ENCODE measurements around the gene SLC8A2.
"Not testable (repeated sequence)": the region's sequence is repeated elsewhere in the genome, so short reads cannot be mapped to it uniquely, and the experiment has no call there.

SLC8A2 gene

DNA sequence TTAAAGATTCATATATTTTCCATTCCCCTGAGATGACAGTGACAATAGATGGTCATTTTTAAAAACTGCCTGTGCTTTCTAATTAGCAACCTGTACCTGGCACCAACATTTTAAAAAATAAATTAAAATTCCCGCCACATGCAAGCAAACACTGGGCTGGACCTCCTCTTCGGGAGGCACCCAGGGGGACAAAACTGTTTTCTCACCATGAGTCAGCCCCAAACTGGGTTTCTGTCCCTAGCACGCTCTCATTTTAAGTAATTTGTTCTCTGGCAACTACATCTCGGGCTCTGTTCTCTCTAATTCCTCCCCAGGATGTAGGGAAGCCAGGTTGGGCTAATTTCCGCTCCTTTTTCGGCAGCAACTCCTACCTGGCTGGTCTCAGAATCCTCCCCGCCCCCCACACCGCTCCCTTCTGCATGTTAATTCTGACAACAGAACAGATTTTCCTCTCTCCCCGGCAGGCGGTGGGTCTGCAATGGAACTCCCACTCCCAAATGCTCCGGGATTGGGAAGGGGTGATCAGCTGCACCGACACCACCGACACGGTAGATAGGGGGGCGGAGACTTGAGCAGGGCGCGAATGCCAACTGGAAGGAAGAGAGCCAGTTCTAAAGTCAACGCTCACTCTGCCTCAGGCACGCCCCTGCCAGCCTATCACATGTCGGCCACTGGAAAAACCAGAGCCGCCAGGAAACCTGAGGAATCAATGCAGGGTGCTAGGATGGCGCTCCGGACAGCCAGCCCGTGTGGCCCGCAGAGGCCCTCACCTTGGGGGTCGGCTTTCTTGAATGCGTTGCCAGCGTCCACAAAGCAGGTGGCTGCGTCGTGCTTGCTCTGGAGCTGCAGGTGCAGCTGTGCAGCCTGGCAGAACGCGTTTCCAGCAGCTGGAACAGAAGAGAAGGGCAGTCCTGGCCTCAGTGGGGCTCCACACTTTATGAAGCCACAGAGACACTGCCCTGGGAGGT lies 28.5 kb upstream of the SLC8A2 start:
- no peak for DNase-seq

DNA sequence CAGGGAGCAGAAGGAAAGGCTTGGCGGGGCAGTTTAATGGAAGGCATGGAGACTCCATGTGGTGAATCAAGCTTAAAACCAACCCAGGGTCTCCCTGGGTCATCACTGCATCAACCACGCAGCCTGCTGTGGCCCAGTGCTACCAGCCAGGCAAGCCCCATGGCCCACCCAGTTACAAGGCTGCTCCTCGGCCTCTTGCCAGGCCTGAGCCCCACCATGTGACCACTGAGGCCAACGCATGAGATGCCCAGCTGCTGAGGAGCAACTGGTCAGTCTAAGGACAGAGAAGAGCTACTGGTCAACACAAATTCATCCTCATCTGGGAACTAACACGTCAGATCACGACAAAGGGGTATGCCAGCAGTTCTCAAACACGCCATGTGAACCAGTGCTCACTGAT lies 27.7 kb upstream of the SLC8A2 start:
- DNase-seq: no peak

DNA sequence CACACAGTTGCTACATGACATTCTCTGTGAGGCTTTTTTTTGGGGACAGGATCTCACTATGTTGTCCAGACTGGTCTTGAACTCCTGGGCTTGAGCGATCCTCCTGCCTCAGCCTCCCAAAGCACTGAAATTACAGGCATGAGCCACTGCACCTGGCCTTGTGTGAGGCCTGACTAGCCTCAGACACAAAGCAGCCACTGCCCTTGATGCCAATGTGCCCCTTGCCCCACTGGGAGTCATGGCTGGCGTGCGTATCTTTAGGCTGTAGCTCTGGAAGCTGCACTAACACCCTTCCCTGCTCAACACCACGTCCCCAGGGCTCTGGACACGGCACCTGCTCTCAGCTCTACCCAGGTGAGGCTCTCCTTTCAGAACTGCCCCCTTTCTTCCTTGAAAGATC lies 26.9 kb upstream of the SLC8A2 start:
- no peak for DNase-seq

DNA sequence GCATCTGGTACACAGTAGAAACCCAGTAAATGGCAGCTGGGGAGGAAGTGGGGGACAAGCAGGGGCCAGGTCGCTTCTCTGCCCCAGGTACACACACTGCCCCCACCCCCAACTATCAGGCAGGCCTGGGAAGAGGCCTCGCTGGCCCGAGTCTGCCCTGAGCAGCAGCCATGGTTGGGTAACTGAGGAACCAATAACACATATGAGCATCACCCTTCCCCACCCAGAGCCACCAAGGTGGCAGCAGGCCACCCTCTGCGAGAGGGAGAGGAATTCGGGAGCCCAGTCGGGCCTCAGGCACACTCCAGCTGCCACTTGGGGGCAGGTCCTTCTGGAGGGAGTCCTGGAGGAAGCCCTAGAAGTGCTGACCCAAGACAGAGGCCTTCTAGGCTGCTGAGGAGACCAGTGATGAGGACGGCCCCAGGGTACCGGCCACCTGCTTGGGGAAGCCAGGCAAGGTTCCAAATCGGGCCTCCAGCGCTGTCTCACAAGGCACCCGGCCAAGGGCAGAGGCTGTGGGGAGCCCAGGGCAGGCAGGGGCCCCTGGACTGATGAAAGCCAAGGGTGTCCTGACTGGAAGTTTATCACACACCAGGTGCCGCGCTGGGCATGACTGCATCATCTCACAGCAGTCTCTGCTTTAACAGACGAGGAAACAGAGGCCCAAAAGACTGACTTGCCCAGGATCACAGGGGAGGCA lies 26.3 kb upstream of the SLC8A2 start:
- DNase-seq: no peak

DNA sequence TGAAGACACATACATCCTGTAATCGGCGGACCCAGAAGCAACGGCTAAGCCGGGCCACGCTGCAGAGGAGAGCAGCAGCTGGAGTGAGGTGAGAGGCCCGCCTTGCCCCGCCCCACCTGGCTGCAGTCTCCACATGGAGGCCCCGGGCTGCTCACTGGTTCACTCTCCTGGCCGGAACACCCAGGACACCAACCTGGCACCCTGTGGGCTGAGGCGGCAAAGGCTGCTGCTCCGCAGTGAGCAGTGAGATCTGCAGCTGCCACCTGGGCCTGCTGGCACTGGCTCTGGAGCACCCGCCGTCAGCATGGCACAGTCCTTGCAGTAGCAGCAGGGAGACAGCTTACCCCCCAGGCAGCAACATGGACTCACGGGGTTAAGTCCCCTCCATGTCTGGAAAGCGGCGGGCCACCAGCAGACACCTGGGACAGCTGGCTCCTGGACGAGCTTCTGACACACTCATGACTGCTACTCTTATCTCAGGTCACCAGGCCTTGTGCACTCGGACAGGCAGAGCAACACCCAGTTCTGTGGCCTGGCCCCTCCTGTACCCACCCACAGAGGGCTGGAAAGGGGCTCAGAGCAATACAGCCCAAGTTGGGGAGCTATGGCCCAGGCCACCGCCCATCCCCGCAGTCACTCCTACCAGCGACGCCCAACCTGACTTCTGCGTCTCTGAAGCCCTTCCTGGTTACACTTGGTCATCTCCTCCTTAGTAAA lies 25.5 kb upstream of the SLC8A2 start:
- DNase-seq: no peak

DNA sequence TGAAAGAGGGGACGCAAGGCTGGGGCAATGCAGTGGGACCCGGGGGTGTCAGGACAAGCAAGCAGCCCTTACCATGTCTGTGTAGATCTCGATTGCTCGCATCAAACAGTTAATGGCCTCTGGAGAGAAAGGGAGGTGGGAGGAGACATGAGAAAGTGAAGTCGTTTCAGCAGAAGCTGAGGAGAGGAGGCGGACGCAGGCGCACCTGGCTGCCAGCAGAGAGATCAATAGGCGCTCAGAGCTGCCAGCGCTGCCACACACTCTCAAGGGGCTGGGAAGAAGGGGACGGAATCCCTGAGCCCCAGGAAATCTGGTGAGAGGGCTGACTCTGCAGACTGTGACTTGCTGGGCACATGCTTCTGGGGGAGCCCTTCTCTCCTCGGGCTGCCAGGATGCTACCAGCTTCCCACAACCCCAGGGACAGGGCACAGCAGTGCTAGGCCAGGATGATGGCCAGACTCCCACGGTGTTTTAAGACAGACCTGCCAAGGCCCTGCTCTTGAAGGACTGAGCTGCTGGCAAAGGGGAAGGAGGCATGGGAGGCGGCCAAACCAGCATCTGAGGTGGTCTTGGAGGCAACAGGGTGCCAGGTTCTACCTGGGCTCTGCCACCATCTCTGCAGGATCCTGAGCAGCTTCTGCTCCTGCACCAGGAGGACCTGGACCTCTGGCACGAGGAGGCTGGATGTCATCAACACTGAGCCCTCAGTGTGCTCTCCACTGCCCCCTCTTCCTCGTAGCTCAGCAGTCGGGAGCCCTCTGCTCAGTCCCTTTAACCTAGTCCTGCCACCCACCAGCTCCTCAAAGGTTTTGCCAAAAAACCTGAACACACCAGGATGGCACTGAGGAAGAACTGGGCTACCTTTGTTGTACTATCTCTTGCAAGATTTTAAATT lies 24.0 kb upstream of the SLC8A2 start:
- no peak for DNase-seq

DNA sequence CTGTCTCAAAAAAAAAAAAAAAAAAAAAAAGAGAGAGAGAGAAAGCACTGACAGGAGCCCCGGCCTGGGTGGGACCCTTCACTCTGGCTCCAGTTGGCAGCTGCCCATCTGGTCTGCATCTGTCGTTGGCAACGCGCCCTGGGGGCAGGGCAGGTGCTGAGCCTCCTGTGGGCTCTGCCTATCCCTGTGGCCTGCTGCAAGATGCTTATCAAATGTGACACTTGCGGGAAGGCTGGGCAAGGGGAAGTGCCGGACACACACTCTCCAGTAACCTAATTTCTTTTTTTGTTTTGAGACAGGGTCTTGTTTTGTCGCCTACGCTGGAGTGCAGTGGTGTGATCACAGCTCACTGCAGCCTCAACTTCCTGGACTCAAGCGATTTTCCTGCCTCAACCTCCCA lies 23.0 kb upstream of the SLC8A2 start:
- no peak for DNase-seq

DNA sequence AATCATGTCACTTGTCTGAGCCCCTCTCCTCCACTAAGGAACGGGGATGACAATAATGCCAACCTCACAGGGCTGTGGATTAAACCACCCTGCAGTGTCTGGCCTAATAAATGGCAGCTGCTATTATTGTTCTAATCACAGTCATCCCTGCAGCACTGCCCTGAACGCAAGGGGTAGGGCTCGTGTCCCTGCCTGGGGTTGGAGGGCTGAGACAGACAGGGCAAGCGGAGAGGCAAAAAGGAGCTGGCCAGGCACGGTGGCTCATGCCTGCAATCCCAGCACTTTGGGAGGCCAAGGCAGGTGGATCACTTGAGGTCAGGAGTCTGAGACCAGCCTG lies 22.5 kb upstream of the SLC8A2 start:
- no peak for DNase-seq

DNA sequence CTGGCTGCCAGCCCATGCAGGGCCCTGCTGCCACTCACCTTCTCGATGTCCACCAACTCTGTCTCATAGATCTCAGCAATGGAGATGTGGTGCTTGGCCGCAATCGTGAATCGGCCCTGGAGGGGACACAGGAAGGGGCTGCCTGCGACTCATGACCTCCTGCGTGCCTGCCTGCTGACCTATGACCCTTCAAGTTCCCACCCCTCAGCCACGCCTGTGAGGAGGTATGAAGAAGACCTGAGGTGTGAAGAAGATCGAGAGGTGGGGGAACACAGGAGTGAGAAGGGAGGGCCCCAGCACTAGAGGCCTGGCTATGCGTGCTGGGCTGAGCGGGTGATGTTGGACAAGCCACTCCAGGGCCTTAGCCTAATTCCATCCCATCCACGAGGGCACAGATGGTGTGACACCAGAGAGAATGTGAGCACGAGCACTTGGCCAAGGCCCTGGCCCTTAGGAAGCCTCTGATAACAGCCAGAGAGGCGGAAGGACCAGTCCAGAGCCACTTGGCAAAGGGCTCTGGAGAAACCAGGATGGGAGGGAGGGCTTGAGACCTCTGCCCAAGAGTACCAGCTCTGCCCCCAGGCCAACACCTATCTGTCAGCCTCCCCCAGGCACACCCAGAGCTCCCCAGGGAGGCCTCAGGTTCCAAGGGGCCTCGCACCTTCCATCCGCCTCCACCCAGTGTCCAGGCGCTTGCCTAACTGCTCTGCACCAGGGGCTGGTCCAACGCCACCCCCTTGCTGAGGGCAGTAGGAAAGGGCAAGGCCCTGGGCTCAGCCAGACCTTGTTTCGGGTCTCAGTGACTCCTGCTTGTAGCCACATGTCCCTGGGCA lies 21.9 kb upstream of the SLC8A2 start:
- DNase-seq: no peak

DNA sequence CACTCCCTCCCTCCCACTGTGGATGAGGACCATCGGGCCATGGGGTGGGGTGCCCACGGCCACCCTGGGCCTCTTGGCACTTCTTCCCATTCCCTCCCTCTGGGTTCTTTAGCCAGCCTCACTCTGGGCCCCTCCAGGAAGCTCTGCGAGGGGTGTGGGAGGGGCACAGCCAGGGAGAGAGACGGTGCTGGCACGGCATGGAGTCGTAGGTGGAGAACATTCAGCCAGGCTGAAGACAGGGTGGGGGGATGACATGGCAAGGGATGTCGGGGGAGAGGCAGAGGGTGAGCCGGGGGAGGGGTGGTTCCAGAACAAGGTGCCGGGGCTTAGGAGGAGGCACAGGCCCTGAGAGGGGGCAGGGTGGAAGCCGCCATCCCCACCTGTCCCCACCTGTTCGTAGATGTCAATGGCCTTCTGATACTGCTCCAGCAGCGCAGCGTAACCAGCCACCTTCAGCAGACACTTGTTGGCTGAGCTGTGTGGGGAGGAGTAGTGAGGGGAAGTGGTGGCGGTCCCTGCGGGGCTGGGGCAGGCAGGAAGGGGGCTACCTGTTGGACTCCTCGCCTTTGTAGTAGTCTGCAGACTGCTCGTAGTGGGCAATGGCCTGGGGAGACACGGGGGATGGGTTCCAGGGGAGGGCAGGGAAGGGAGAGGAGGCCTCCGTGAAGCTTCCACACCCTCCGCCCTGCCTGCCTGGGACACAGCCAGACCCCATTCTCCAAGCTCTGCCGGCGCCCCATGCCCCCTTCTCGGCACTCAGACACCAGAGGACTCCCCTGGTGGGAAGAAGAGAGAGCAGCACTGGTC lies 21.1 kb upstream of the SLC8A2 start:
- DNase-seq: no peak

DNA sequence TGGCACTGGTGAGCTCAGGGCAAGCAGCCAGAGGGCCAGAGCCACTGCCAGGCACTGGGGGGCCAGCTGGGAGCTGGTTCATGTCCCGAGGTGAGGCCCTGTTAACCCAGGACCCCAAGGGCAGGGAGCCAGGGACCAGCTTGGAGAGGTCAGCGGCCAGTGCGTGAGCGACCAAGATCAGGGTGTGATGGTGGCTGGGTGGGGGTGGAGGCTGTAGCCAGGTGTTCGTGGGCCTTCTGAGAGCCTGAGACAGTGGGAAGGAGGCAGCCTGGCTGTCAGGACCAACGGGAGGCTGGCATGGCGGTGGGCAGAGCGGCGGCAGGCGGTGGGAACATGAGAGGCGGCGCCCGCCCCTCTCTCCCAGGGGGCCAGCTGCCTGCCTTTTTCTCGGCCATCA lies 20.4 kb upstream of the SLC8A2 start:
- DNase-seq: no peak

DNA sequence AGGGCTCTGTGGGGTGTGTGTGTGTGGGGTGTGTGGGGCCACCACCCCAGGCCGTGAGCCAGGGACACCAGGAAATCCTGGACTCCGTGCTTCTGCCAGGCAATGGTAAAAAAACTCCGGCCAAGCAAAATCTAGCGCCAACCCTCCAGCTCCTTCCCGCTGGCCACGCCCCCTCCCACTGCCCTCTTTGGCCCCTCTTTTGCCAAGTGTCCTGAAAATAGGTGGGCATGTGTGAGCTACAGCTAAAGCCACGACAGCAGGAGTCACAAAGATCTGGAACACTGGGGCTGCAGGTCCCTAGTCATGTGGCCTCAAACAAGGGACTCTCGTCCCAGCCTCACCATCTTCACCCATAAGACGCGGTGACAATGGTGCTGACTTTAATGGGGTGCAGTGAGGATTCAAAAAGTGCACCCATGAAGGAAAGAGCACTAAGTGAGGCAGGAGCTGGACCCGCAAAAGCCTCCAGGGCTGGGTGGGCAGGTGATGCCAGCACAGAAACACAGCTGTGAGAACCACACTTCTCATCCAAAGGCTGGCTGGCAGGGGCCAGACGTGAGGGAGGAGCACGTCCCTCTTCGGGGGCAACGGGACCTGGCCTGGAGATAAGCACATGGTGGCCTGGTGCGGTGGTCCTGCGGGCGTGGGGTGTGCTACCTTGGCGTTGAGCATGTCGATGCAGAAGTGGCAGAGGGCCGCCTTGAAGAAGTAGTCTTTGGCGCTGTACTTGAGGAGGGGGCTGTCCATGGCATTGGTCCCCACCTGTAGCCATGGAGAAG lies 19.9 kb upstream of the SLC8A2 start:
- no peak for DNase-seq

DNA sequence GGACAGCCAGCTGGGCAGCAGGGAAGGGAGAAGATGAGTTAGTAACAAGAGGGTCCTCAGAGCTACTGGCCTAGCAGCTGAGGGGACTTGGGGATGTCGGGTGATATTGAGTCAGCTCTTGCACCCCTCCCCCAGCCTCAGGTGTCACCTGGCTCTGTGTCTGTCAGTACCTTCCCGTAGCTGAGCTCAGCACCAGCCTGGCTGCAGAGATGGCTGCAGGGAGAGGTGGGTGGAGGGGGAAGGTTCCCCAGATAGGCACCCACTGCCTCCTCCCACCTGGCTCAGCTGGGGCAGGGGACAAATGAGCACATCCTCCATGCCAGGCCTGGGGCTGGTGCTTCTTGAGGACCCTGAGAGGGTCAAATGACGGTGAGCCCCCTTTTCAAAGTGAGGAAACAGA lies 19.2 kb upstream of the SLC8A2 start:
- DNase-seq: no peak

DNA sequence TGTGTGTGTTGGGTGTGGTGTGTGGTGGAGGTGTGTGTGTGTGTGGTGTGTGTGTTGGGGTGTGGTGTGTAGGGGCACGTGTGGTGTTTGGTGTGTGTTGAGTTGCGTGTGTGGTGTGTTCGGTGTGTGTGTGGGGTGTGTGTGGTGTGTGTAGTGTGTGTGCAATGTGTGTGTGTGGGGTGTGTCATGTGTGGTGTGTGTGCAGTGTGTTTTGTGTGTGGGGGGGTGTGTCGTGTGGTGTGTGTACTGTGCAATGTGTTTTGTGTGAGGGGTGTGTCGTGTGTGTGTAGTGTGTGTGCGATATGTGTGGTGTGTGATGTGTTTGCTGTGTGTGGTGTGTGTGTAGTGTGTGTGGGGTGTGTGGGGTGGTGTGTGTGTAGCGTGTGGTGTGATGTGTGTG lies 18.3 kb upstream of the SLC8A2 start:
- no peak for DNase-seq

DNA sequence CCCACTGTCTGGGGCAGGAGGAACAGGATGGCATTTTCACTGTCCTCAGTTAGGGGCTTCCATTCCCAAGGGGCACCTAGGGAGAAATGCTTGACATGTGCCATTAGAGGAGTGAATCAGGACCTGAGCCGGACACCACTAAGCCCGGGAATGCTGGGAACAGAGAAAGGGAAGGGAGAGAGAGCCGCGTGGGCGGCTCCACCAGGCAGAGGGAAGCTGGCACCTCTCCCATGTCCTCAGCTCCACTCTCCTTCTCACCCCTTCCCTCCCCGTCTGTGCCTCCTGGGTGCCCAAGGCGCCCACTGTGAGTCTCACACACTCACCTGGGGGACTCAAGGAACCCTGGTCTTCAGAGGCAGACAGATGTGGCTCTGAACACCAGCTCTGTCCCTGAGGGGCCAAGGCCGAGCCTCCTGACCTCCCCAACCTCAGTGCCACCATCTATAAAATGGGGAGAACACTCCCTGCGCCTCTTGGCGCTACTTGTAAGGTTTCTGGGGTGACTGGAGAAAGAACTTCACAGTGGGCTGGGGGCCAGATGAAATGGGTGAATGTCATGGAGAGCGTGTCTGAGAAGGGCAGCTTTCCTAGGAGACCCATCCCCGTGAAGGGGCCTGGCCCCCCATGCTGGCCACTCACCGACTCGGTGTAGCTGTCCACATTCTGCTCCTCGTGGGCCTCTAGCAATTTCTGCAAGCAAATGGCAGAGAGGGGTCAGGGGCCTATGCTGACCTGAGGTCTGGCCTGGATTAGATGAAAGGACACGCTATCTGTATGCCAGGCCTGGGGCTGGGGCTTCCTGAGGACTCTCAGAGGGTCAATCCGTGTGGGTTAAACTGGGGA lies 17.6 kb upstream of the SLC8A2 start:
- no peak for DNase-seq

DNA sequence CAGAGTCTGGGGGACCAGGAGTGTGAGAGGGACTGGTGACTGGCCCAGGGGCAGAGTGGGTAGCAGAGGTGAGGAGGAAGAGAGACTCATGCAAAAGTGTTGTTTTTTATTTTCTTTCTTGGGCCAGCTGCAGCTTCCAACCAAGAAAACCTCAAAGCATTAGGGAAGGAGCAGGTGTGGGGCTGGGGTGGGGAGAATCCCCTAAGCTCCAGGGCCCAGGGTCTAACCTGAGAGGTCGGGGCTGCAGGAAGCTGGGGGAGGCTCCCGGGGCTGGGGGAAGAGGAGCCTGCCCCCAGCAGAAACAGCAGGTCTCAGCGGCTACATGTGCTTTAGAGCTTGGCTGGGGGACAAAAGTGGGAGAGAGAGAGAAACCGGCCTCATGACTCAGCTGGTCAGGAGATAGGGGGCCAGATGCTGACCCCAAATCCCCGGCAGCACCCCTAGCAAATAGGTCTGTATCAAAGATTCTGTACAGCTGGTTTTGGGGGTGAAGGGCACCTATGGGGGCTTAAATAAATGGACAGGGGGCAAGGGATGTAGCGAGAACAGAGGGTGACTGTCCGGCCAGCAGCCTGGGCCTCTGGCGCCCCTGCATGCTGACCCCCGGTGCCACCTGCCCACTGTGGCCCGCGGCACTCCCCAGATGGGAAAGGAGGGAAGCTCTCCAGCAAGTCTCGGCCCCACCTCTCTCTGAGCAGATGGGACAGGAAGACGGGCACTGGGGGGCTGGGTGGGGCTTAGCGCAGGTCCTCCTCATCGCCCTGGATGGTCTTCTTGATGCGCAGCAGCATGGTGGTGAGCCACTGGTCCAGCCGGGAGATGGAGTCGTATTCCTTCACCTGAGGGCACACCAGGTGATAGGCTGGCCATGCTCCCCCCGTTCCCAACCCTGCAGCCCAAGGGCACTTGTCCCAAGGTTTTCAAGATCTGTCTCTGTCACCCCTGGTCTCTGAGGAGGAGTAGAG lies 16.1 kb upstream of the SLC8A2 start:
- DNase-seq: no peak

DNA sequence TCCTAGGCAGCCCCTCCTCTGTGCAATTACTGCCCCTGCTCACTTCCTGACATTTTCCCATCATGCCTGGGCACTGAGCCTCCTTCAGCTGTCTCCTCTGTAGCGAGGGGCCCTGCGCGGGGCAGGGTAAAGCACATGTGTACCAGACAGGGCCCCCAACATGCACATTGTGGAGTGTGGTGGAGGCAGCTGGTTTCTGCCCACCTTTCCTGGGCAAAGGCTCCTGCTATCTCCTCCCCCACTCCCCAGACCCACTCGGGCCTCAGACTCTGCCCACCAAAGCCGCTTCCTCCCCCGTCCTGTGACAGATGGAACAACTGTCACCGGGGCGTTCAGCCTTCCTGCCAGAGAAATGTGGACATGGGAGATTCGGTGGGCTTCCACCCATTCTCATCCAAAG lies 15.2 kb upstream of the SLC8A2 start:
- no peak for DNase-seq

DNA sequence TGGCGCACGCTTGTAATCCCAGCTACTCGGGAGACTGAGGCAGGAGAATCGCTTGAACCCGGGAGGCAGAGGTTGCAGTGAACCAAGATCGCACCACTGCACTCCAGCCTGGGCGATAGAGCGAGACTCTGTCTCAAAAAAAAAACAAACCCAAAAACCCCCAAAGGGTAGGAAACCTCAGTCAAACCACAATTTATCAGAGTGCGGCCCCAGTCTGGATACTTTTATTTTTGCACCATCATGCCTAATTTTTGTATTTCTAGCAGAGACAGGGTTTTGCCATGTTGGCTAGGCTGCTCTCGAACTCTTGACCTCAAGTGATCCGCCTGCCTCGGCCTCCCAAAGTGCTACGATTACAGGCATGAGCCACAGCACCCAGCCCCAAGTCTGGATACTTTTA lies 14.5 kb upstream of the SLC8A2 start:
- not testable (repeated sequence) for DNase-seq

All from central memory CD4-positive, alpha-beta T cell (primary cell).